ENCODE data around the gene MADCAM1. TPM values are rescaled to one million over a fixed set of nuclear protein-coding genes. Genes with fewer than 3 reads are reported as not detected.
A peak's percentile ranks its signal among the peaks of the same experiment; 100 is the strongest.

The MADCAM1 gene
- total and polyA plus RNA-seq, 10 of the 15 experiments (the other 5 are each of a cell fraction or from before 2014, with no cell fraction given): 0.06 to 0.32 (median 0.31) TPM; not detected in 5

GRCh38 chr19:508204-509150 is 12.2 kb downstream of the MADCAM1 start (continued):
- TF ChIP-seq IRF3 (IDR thresholded peaks at IDR 0.05) (no peak), SUZ12 (IDR thresholded peaks at IDR 0.05; ENCODE audit: unreplicated experiment) (no peak), KAT2A (conservative IDR thresholded peaks at IDR 0.05; ENCODE audit: control insufficient read depth, low read depth, low read length) (no peak), NKRF (conservative IDR thresholded peaks at IDR 0.05) (no peak)

- peak; percentile 94 for FAIRE-seq
- TF ChIP-seq POU2F2 (IDR thresholded peaks at IDR 0.05; ENCODE audit: borderline replicate concordance, low read depth, low read length) (no peak), RB1 (IDR thresholded peaks at IDR 0.05; ENCODE audit: borderline replicate concordance) (peak; percentile 54; the same call in 1 of the 2 replicates), MEF2A (IDR thresholded peaks at IDR 0.05; ENCODE audit: insufficient read depth, low read depth, low read length) (0 out of 2 replicates have a peak, but pooled peaks have one; percentile 20), SMAD1 (IDR thresholded peaks at IDR 0.05; ENCODE audit: low read depth, partially characterized antibody) (no peak), PKNOX1 (IDR thresholded peaks at IDR 0.05) (no peak), PBX3 (IDR thresholded peaks at IDR 0.05; ENCODE audit: insufficient replicate concordance, low read depth, low read length) (peak; percentile 68), SMC3 (IDR thresholded peaks at IDR 0.05; ENCODE audit: borderline replicate concordance, low read length) (peak; percentile 55), YY1 (IDR thresholded peaks at IDR 0.05; ENCODE audit: low read depth, low read length) (peak; percentile 86), NRF1 (conservative IDR thresholded peaks at IDR 0.05; ENCODE audit: low read depth, low read length) (no peak), LARP7 (IDR thresholded peaks at IDR 0.05) (no peak)
Observed at GRCh38 chr19:510606-511100, 14.4 kb downstream of the MADCAM1 start.

More at GRCh38 chr19:510606-511100, 14.4 kb downstream of the MADCAM1 start:
- H3K9ac ChIP-seq (ENCODE audit: control insufficient read depth, insufficient read depth, low read length): peak overlapping the region; percentile 37
- no peaks in the 10 kb centered on the region for H3K9me3 ChIP-seq (replicated peaks; ENCODE audit: control insufficient read depth, insufficient read depth, low read length)
- in situ Hi-C loops (cut with MboI) (no loop called here), intact Hi-C loops (cut with micrococcal nuclease; ENCODE audit: unreplicated experiment) (no loop called here)
- no peaks in the 10 kb centered on the region for H3K36me3 ChIP-seq (ENCODE audit: control insufficient read depth in 2 of 2, insufficient read depth in 2 of 2, low read length in 1 of 2)
- ChIA-PET CTCF (interaction anchor here (0.6 to 3.6 kb wide), 19 partner anchors 10 to 263 kb away, joined by 3 to 42 read pairs (median 5); partner anchors contain the start of gene CDC34), RAD21 (ENCODE audit: unreplicated experiment) (interaction anchor here (0.6 to 2.8 kb wide), 7 partner anchors 8 to 224 kb away, joined by 3 to 17 read pairs (median 4); partner anchors contain the start of gene CDC34), SMC1A (ENCODE audit: uncharacterized antibody, unreplicated experiment) (interaction anchor here (1.4 to 2.3 kb wide), 4 partner anchors 20 to 216 kb away, joined by 3 to 14 read pairs (median 4); partner anchors contain the start of gene CDC34), POLR2A (interaction anchor here (0.9 to 2.4 kb wide), 4 partner anchors 20 to 121 kb away, joined by 3 to 13 read pairs (median 3); partner anchors contain the start of genes BSG and CDC34)
- H3K4me3 ChIP-seq: no peak overlapping the region
- H3K4me2 ChIP-seq (ENCODE audit: control insufficient read depth, insufficient read depth): peak overlapping the region; percentile 43
- 4% methylated on average over 21 of the region's 21 CpGs for WGBS (ENCODE audit: insufficient coverage, insufficient replicate concordance, low lambda C conversion rate, missing lambda C conversion rate)
- no peaks in the 10 kb centered on the region; the same call in 1 of the 2 replicates for H4K20me1 ChIP-seq (ENCODE audit: control insufficient read depth, insufficient read depth)
- H3K79me2 ChIP-seq (ENCODE audit: control insufficient read depth, insufficient read depth, low read length): peaks cover 6% of the 10 kb centered on the region
- peak; percentile 66 for ATAC-seq
- peak overlapping the region; percentile 32; the same call in 1 of the 2 replicates for H3K27ac ChIP-seq (ENCODE audit: control insufficient read depth, insufficient read depth)
- peak overlapping the region; percentile 62; the same call in 1 of the 2 replicates for H2AFZ ChIP-seq (ENCODE audit: control insufficient read depth, low read depth, low read length)
- peak; percentile 57 for DNase-seq (ENCODE audit: low read depth, low spot score)
- peaks cover 17% of the 10 kb centered on the region for H3K4me1 ChIP-seq (ENCODE audit: control insufficient read depth, insufficient read depth, low read length)
- no TSS peak for BruUV-seq (replicated peaks)
- H3K27me3 ChIP-seq (replicated peaks in 1 of 2; ENCODE audit: control insufficient read depth in 2 of 2, insufficient read depth in 2 of 2, low read length in 1 of 2): no peaks in the 10 kb centered on the region
